Hematopoietic multipotent progenitor cell treated with erythropoietin and hydrocortisone succinate and interleukin-3 and kit ligand, for 8 days (in vitro differentiated cells): ENCODE data around the gene EBF4.

Experiments used
- DNase-seq: peaks from one replicate; pipeline ENCODE4 v3.0.0-alpha.2; 2015

Gene EBF4

GRCh38 chr20:2692036-2692885, at the start of gene EBF4:
Gene EBF4 (plus strand): TSS chr20:2692780. CDS start chr20:2693646, 866 bp downstream.
- DNase-seq, result no peak

GRCh38 chr20:2643708-2644107, 48.9 kb upstream of the EBF4 start:
- DNase-seq, result no peak

- peak; percentile 90 for DNase-seq
These were observed 40.5 kb upstream of the EBF4 start, which contains the start of gene NOP56 for GRCh38 chr20:2651772-2652723. Gene NOP56 (plus strand): TSS chr20:2652632. CDS start chr20:2652661, 29 bp downstream.

- DNase-seq, result peak; percentile 25
These were observed 39.6 kb upstream of the EBF4 start for GRCh38 chr20:2652724-2653555.

GRCh38 chr20:2653556-2654383, 38.8 kb upstream of the EBF4 start:
- no peak for DNase-seq

GRCh38 chr20:2654384-2654822, 38.2 kb upstream of the EBF4 start:
- no peak for DNase-seq

- DNase-seq, result no peak
These were observed 37.7 kb upstream of the EBF4 start for GRCh38 chr20:2654831-2655230.

- no peak for DNase-seq
These were observed 37.1 kb upstream of the EBF4 start for GRCh38 chr20:2655331-2656116.

- DNase-seq, result no peak
These were observed 36.0 kb upstream of the EBF4 start for GRCh38 chr20:2656471-2657117.

- DNase-seq, result no peak
These were observed 35.3 kb upstream of the EBF4 start for GRCh38 chr20:2657241-2657640.

- DNase-seq, result no peak
These were observed 34.9 kb upstream of the EBF4 start for GRCh38 chr20:2657674-2658073.

GRCh38 chr20:2658414-2659354, 33.9 kb upstream of the EBF4 start:
- peak; percentile 42 for DNase-seq

GRCh38 chr20:2659547-2659946, 33.0 kb upstream of the EBF4 start:
- DNase-seq, result no peak

GRCh38 chr20:2663364-2663886, 29.2 kb upstream of the EBF4 start:
- DNase-seq, result no peak

- DNase-seq, result peak; percentile 94
These were observed 28.5 kb upstream of the EBF4 start, which contains the start of gene IDH3B for GRCh38 chr20:2663887-2664719. Gene IDH3B (minus strand): TSS chr20:2664216. CDS start chr20:2664188, 28 bp downstream.

GRCh38 chr20:2671977-2672376, 20.6 kb upstream of the EBF4 start:
- DNase-seq, result peak; percentile 54

- no peak for DNase-seq
These were observed 20.1 kb upstream of the EBF4 start for GRCh38 chr20:2672446-2672845.

- DNase-seq, result no peak
These were observed 19.1 kb upstream of the EBF4 start for GRCh38 chr20:2673453-2673852.
